Measurements from ENCODE around the gene ADGRE2.

GRCh38 chr19:14703833-14704232 lies 74.5 kb downstream of the ADGRE2 start:
- TF ChIP-seq PKNOX1 (IDR thresholded peaks at IDR 0.05) (no peak), LEF1 (IDR thresholded peaks at IDR 0.05; ENCODE audit: borderline replicate concordance) (no peak), FOXA1 (IDR thresholded peaks at IDR 0.05) (no peak), HDGF (IDR thresholded peaks at IDR 0.05; ENCODE audit: borderline replicate concordance) (no peak), L3MBTL2 (conservative IDR thresholded peaks at IDR 0.05) (no peak), SP1 (IDR thresholded peaks at IDR 0.05) (no peak), FOXK2 (IDR thresholded peaks at IDR 0.05) (no peak), BHLHE40 (IDR thresholded peaks at IDR 0.05; ENCODE audit: borderline replicate concordance) (no peak), SUZ12 (IDR thresholded peaks at IDR 0.05) (no peak), FOXM1 (IDR thresholded peaks at IDR 0.05; ENCODE audit: borderline replicate concordance) (no peak), ARNT (IDR thresholded peaks at IDR 0.05) (no peak), ELF4 (IDR thresholded peaks at IDR 0.05) (no peak), ZNF384 (IDR thresholded peaks at IDR 0.05) (no peak)

All from HEK293T (cell line).